Epidermal melanocyte (primary cell): ENCODE results near the gene STAT5B.
A peak's percentile ranks its signal among the peaks of the same experiment; 100 is the strongest.
"Not testable (repeated sequence)": the region's sequence is repeated elsewhere in the genome, so short reads cannot be mapped to it uniquely, and the experiment has no call there.

Source experiments
- DNase-seq: peaks from one replicate; pipeline ENCODE4 v3.0.0; 2011; ENCODE audit warnings: low spot score; ENCODE audit not compliant: insufficient read length

STAT5B gene

GRCh38 chr17:42268236-42268635 is 8.0 kb downstream of the STAT5B start:
- no peak for DNase-seq

DNA sequence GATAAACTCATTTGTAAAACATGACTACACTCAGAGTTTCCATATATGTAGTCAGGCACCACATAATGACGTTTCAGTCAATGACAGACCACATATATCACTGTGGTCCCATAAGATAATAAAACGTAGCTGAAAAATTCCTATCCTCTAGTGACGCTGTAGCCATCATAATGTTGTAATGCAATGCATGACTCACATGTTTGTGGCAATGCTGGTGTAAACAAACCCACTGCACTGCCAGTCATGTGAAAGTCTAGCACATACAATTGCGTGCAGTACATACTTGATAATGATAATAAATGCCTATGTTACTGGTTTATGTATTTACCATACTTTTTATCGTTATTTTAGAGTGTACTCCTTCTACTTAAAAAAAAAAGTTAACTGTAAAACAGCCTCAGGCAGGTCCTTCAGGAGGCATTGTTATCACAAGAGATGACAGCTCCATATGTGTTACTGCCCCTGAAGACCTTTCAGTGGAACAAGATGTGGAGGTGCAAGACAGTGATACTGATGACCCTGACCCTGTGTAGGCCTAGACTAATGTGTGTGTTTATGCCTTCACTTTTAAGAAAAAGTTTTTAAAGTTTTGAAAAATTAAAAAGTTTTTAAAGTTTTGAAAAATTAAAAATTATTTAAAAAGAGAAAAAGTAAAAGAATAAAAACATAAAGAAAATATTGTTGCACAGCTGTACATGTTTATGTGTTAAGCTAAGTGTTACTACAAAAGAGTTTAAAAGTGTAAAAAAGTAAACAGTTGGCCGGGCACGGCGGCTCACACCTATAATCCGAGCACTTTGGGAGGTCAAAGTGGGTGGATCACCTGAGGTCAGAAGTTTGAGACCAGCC is 9.0 kb downstream of the STAT5B start:
- DNase-seq = no peak

- no peak for DNase-seq
These were observed 9.7 kb downstream of the STAT5B start for GRCh38 chr17:42266462-42266861.

DNA sequence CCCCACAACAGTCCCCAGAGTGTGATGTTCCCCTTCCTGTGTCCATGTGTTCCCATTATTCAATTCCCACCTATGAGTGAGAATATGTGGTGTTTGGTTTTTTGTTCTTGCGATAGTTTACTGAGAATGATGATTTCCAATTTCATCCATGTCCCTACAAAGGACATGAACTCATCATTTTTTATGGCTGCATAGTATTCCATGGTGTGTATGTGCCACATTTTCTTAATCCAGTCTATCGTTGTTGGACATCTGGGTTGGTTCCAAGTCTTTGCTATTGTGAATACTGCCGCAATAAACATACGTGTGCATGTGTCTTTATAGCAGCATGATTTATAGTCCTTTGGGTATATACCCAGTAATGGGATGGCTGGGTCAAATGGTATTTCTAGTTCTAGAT is 11.8 kb downstream of the STAT5B start:
- not testable (repeated sequence) for DNase-seq

- no peak for DNase-seq
These were observed 15.9 kb downstream of the STAT5B start for GRCh38 chr17:42260318-42260717.

GRCh38 chr17:42255445-42255844 is 20.7 kb downstream of the STAT5B start:
- DNase-seq = no peak

GRCh38 chr17:42253578-42253977 is 22.6 kb downstream of the STAT5B start:
- DNase-seq = no peak

DNA sequence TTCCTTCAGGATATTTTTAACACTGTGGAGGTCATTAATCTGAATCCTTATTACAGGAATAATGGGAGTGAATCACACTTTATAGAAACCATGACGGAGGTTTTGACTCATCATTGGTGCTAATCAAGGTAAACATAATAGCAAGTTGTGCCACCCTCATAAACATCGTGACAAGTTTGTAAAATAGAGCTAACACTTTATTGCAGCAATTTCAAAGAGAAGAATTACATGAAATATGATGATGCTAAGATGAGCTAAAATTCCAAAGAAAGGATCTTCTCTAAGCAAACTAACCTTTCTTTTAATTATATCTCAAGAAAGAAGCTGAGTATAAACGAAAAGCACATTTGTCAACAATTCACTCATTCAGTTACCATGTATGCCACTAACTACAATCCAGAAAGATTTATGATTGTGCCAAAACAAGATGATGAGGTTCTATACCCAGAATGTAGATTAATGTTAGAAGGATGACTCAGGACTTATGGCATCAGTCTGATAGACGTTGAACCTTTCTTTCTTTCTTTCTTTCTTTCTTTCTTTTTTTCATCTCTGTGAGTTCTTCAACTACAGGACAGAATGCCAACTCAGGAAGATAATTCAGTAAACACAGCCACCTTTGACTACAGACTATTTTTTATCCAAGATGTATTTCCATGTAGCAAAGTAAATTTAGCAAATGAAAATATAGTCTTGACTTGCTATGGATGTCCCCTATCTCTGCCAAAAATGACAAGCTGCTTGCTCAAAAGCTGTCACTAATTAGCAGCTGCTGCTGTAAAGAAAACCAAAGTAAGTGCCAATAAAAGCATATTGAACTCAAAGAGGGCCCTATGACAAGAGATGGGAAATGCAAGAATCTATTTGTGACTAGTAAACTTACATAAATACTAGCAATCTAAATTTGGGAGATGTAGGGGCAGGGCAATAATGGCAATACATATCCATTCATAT is 23.3 kb downstream of the STAT5B start:
- no peak for DNase-seq

- no peak for DNase-seq
These were observed 25.1 kb downstream of the STAT5B start for GRCh38 chr17:42251115-42251514.

DNA sequence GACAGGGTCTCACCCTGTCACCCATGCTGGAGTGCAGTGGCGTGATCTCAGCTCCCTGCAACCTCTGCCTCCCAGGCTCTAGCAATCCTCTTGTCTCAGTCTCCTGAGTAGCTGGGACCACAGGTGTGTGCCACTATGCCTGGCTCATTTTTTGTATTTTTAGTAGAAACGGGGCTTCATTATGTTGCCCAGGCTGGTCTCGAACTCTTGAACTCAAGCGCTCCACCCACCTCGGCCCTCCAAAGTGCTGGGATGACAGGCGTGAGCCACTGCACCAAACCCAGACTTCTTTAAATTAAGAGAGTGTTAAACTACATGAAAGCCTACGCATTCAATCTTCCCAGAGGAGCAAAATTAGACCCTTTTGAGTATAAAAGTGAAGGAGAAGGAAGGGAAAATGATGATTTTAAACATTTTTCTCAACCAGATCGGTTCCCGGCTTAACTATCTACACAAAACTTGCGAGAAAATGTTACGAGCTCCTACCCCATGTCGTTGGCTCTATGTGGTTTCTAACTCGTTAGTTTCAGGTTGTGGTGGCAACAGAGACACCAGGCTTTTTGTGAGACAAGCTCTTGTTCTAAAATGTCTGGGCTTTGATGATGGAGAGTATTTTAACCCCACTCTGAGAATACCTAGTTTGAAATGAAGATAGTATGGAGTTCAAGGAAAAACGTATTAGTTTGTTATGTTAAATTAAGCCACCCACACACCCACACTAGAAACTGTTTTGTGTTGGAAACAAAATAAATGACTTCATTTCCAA is 26.3 kb downstream of the STAT5B start:
- DNase-seq = no peak

- peak; percentile 76 for DNase-seq
These were observed 27.6 kb downstream of the STAT5B start for GRCh38 chr17:42248351-42249179.

DNA sequence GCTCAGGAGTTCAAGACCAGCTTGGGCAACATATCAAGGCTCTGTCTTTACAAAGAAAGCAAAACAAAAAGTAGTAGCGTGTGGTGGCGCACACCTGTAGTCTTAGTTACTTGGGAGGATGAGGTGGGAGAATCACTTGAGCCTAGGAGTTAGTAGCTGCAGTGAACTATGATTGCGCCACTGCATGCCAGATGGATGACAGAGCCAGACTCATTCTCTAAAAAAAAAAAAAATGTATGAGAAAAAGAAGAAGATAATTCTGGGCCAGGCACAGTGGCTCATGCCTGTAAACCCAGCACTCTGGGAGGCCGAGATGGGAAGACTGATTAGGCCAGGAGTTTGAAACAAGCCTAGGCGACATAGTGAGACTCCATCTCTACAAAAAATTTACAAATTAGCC is 28.5 kb downstream of the STAT5B start:
- no peak for DNase-seq

GRCh38 chr17:42246515-42246914 is 29.7 kb downstream of the STAT5B start:
- no peak for DNase-seq

DNA sequence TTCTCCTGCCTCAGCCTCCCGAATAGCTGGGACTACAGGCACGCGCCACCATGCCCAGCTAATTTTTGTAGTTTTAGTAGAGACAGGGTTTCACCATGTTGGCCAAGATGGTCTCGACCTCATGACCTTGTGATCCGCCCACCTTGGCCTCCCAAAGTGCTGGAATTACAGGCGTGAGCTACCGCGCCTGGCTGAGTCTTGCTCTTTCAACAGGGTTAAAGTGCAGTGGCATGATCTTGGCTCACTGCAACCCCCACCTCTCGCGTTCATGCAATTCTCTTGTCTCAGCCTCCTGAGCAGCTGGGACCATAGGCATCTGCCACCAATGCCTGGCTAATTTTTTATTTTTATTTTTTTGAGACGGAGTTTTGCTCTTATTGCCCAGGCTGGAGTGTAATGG is 31.0 kb downstream of the STAT5B start:
- DNase-seq = not testable (repeated sequence)

DNA sequence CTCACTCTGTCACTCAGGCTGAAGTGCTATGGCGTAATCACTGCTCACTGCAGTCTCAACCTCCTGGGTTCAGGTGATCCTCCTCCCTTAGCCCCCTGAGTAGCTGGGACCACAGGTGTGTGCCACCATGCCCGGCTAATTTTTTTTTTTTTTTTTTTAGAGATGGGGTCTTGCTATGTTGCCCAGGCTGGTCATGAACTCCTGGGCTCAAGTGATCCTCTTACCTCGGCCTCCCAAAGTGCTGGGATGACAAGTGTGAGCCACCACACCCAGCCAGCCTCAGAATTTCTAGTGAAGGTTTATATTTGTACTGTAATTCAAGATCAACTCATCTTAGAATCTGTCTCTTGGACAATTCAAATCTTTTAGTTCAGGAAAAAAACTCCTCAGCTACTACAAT is 32.1 kb downstream of the STAT5B start:
- not testable (repeated sequence) for DNase-seq

- no peak for DNase-seq
These were observed 32.7 kb downstream of the STAT5B start for GRCh38 chr17:42243493-42243982.

DNA sequence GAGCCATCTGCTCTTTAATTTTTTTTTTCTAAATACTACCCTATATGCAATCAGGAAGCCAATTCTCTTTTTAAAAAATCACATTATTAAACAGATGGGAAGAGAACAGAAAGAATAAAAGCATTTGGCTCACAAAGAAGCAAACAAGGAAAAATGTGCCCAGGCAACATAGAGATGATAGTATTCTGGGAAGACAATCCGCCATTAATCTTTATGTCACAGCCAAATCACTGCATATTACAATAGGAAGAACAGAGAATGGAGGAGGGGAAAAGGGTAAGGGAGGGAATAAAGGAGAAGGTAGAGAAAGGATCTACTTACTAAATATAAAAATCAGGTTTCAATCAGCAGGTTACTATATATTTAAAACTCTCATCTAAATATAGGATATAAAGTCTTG is 34.3 kb downstream of the STAT5B start:
- no peak for DNase-seq

GRCh38 chr17:42240863-42241262 is 35.3 kb downstream of the STAT5B start:
- DNase-seq = not testable (repeated sequence)

GRCh38 chr17:42240201-42240600 is 36.0 kb downstream of the STAT5B start:
- DNase-seq = no peak

DNA sequence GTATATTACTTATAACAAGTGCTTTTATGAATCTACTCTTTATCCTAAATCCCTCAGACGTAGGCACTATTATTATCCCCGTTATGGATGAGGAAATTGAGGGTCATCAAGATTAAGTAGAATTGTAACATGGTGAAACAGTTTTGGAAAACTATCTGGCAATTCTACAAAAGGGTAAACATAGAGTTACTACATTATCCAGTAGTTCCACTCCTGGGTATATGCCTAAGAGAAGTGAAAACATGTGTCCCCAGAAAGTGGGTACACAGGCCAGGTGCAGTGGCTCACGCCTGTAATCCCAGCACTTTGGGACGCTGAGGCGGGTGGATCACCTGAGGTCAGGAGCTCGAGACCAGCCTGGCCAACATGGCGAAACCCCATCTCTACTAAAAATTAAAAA is 36.6 kb downstream of the STAT5B start:
- DNase-seq = not testable (repeated sequence)
